Posterior cingulate gyrus (tissue), 11 donors: ENCODE measurements around the gene ONECUT3.

Experiments used
- DNase-seq, 10 donors: peaks; one replicate each; pipeline versions ENCODE4 v3.0.0 to v3.0.0-alpha.2; 2020 to 2021; ENCODE audit warnings: mixed read lengths in 3 of 10
- intact Hi-C: fragments of 100-400 bp; cut with DNase I; formaldehyde crosslinking; loops from one replicate; pipeline ENCODE4 v1.15.1; 2023

The ONECUT3 gene

DNA sequence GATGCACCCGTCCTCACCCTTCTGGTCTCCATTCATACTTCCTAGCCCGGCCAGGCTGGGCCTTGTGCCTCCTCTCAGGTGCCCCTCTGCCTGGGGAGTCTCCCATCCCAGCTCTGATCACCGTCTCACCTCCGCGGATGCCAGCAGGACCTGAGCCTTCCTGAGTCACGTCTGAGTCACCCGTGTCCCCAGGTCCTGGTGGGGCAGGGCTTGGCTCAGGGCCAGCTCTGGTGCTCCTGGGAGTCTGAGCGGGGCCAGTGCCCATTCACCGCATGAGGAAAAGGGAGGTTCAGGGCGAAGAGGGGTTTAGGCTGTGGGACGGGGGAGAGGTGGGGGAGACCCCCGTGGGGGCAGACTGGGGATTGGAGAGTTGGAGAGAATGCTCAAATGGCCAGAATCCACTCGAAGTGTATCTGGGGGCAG is 58.2 kb downstream of the ONECUT3 start:
- DNase-seq, result no peak
- intact Hi-C loops, result no loop called here

DNA sequence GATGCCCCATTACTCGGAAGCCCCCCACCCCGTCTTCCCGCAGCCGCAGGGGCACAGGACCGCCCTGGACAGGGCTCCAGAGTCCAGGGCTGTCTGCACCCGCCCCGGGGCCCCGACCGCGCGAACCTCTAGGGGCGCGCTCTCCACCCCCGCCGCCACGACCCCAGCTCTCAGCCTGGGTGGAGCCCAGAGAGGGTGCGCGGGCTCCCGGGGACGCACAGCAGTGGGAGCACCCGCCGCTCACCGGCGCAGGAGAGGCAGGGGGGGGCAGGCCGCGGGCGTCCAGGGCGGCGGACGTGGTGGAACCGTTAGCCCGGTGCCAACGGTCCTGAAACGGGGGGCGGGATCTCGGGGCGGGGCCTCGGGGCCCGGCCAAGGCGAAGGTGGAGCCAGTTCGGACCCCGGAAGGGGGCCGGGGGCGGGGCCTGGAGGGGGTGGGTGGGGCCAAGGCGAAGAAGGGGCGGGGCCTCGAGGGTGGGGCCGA is 58.7 kb downstream of the ONECUT3 start, which contains the start of gene ATP8B3:
ATP8B3 (minus strand) TSS at position 335 of the 484 bp plus-strand sequence. CDS start 540 bp downstream, outside the sequence.
- intact Hi-C loops, result no loop called here
- DNase-seq, result no peak

DNA sequence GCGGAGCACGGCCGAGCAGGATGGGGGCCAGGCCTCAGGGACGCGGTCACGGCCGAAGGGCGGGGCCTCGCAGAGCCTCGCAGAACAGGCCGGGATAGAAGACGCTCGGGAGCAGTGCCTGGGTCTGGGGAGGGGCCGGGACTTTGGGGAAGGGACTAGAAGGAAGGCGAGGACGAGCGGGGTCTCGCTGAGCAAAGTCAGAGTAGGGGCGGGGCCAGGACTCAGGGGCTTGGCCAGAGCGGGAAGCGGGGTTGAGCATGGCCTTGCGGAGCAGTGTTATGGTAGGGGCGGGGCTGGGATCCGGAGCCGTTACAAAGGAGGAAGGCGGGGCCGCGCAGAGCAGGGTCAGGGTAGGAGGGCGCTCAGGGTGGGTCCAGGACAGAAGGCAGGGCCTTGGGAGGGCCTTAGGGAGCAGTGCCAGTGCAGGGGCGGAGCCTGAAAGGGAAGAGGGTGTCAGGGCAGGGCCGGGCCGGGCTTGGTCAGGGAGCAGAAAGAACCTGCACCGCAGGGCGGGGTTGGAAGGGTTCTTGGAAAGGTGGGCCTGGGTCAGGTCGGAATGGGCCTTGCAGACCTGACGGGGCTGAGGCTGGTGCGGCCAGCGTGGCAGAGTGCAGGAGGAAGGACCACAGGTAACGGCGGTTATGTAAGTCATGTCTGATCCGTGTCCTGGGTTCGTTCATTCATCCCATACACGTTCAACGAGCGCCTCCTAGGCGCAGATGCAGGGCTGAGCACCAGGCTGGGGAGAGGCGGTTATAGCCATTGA is 59.3 kb downstream of the ONECUT3 start:
- intact Hi-C loops, result no loop called here
- DNase-seq, result peak; percentile 40 to 95 (median 64)

DNA sequence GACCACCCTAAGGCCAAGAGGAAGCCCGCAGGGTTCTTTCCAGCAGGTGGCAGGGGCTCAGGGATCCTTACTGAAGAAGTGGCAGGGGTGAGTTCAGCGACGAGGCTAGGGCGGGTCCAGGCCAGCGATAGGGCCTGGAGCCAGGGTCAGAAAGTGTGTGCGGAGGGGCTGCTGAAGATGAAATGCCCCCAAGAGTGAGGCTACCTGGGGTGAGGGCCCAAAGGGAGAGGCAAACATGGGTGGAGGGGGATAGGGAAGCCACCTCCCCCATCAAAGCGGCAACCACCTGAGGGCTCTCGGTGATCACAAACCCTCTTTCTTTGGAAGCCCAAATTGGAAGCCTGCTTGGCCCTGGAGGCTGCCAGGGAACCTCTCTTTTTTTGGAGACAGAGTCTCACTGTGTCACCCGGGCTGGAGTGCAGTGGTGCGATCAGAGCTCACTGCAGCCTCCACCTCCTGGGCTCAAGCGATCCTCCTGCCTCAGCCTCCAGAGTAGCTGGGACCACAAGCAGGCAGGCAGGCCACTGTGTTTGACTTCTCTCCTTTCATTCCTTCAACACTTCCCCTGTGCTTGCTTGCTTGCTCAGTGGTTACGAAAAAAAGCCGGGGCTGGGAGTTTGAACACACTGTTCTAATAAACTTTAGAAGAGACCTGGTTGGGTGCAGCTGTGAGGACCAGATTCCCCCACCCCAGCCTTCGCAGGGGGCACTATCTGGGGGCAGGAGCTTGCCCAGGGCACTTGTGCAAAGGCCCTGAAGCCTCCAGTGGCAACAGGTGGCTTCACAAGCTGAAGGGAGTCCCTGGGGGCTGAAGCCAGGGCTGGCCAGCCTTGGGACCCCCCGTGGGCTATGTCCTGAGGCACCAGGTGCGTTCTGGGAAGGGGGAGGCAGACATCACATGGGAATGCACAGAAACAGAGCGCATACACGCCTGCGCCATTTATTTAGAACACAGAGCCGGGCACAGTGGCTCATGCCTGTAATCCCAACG is 60.2 kb downstream of the ONECUT3 start:
- no peak for DNase-seq
- intact Hi-C loops, result no loop called here

DNA sequence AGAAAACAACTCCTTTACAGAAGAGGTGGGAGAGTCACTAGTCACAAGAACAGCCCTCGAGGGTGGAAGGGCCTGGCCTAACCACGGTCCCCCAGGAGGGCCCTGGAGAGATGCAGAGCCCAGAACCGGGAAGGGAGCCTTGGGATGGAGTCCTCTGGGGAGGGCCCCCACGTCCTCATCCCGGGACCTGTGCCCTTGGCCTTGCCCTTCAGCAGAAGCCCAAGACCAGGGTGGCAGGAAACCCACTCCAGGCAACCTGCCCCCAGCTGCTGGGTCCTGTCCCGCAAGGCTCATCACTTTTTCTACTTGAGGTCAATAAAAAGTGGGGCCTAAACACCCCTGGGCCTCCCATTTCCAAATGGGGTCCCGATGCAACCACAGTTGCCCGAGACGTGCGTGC is 61.1 kb downstream of the ONECUT3 start:
- DNase-seq, result no peak
- intact Hi-C loops, result no loop called here

DNA sequence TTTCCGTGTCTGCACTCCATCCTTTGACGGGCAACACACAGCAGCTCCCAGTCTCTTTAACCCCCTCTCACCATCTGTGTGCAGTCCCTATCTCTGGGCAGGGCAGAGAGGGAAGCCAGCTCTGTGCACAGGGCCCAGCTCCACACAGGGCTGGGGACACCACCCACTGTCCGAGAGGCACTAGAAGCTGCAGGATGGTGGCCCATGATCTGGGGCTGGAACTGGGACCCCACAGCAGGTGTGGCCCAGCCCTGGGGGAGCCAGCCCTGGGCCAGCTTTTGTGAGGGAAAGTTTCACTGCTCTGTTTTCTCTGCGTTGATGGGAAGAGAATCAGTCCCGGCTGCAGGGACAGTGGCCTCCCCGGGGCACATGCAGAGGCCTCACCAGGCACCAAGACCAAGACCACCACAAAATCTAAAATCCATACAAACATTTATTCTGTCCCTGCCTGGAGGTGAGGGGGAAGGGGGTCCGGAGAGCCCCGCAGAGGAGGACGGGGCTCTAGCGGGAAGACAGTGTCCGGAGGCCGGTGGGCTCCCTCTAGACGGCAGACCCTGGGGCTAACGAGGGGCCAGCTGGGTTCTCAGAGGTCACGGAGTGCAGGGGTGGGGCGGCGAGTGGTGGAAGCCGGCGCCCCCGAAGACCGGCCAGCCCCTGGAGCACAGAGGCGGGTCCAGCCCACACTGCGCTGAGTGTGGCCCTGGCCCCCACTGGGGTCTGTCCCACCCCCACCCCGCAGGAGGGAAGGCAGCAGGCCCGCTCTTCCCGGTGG is 61.7 kb downstream of the ONECUT3 start:
- DNase-seq, result no peak
- intact Hi-C loops, result no loop called here

DNA sequence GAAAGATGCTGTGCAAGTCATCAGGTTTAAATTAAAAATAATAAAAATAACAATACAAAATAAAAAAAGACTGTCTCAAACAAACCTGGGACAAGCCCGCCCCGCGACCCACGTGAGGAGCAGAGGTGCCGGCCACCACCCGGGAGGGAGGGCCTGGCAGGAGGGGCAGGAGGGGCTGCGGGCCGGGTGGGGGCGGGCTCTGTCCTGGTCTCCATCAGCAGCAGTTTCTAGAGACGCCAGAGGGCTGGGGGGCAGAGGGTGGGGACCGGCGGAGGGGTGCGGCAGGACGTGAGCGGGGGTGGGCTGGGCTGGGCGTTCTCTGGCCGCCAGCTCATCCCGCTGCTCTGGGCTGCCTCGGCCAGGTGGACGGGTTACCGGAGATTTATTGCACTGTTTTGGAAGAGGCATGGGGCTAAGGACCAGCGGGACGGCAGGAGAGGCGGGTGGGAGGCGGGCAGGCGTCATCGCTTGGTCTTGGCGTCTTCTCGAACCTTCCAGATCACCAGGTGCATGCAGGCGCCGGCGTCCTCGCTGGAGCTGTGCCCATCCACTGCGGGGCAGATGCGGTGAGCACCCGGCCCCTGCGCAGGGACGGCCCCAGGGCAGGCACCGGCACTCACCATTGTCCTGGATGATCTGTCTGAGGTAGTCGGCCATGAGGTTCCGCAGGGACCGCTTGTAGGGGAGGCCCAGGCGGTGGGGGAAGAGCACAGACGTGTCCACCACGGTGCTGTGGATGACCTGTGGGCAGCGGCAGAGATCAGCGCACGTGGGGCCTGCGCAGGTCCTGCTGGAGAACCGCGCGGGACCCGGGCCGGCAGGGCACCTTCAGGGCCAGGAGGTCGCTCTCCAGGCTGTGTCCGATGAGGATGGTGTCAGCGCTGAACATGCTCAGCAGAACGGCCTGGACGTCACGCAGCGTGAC is 62.6 kb downstream of the ONECUT3 start:
- intact Hi-C loops, result no loop called here
- DNase-seq, result no peak

DNA sequence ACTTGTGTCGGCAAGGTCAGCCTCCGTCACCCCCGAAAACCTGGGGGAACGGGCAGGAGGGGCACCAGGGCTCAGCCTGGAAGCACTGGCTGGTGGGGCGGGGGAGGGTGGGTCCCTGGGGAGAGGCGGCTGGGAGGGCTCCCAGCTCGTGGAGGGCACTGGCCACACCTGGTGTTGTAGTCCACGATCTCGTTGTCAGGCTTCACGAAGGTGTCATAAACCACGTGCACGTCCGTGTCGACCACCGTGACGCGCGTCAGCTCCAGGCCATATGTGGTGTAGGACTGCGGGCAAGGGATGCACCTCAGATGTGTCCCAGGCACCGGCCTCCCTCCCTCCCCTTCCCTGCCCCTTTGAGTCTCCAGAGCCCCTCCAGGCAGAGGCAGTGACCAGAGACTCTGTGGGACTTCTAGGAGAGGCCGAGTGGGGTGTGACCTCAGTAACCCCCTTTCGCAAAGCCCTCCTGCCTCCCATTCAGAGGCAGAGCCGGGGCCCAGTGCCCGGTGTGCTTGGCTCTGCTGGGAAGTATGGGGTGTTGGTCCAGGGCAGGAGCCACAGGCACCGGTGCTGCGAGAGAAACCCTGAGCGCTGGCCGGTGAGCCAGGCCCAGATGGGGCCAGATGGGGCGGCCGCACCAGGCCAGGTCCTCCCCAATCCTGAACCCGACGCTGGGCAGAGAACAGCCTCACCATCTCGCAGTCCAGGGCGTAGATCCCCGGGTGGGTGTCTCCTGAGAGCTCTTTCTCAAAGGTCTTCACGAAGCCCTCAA is 63.4 kb downstream of the ONECUT3 start:
- intact Hi-C loops, result no loop called here

DNA sequence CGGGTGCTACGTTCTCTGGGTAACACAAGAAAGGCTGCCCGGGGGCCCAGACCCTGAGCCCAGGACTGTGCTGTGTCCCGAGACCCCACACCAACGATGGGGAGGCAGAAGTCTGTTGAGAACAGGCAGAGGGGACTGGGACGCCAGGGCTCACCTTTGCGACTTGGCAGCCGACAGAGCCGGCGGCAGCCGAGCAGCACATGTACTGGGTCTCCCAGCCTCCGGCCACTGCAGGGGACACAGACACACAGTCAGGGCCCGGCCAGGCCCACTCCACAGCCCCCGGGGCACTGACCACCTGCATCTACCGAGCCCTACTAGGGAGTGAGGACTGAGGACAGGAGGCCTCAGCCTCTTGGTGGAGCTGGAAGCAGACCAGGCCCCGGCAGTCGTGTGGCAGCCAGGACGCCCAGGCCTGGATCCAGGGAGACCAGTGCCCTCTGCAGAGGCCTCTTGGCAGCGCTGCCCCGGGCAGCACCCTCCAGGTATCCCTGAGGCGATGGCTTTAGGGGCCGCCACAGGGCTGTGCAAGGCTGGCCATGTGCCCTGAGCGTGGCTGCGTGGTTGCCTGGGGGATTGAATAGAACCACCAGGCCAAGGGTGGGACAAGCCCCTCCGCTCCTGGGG is 64.4 kb downstream of the ONECUT3 start:
- intact Hi-C loops, result no loop called here
- no peak for DNase-seq

More for the DNA sequence above, 63.4 kb downstream of the ONECUT3 start:
- DNase-seq, result no peak

DNA sequence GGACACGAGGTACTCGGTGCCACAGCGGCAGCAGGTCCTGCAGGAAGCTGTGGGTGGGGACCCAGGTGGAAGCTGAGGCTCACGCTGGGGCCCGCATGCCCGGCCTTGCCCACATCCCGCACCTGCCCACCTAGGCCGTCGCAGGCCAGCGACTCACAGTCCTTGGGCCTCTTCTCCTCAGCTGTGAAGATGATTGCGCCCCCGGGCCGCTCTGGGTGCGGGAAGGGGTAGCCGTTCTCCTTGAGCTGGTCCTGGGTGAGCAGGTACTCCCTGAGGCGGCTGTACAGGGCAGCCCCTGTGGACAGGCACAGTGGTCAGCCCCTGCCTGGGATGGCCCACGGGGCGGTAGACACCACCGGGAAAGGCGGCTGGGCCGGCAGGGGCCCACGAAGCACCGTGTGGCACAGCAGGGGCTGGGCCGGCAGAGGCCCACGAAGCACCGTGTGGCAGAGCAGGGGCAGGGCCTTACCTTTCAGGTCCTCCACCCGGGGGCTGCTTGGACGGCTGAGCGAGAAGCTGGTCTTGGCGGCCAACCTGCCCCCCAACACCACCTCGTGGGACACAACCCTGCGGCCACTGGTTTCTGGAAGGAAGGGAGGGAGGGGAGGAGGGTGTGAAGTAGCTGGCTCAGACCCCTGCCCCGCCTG is 65.4 kb downstream of the ONECUT3 start:
- intact Hi-C loops, result no loop called here
- DNase-seq, result no peak

DNA sequence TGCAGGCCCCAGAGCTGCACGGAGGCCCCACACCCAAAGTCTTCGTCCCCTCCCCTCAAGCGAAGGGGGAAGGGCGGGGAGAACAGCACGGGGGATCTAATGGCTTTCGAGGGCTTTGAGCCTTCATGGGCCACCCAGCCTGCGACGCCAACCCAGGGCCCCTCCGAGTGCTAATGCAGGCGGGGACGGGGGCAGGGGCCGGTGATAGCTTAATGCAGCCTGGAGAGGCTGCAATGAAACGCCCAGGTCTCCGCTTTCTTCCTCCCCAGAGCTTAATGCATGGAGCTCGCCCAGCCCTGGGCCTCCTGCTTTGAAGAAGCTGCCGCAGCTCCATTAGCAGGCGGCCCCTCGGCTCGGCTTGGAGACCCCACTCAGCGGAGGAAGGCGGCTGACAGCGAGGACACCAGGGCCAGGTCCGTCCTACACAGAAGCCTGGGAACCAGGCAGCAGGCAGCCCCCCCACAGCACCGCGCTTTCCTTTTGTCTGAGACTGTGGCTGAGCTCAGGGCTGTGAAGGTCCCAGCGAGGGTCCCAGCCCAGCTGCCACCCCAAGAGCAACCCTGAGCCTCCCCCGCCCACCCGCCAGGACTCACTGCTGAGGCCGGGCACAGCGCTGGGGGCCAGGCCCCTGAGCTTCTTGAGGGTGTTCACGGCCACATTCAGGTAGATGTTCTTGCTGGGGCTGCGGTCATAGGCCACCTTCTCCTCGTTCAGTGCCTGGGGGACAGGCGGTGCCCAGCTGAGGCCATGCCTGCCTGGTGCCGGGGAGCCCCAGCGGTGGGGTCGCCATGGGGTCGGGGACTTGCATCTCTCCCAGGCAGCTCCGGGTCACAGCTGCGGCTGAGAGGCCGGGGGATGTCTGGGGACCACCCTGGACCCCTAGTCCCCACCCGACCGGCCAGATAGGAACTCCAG is 66.3 kb downstream of the ONECUT3 start:
- intact Hi-C loops, result no loop called here
- no peak for DNase-seq

DNA sequence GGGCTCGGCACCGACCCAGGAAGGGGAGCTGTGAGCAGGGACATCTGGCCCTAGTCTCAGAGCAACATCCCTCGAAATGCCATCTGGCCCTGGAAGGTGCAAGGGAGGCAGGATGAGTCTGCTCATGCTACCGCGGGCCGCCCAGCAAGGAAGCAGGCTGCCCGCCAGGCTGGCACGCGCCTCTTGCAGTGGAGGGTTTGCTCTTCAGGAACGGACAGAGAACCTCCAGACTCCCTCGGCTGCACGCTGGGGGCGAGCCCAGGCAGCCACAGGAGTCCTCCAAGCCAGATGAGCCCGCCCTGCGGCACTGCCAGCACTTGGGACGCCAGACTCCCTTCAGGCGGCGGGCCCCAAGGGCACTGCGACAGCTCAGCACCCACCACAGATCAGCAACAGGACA is 68.9 kb downstream of the ONECUT3 start:
- intact Hi-C loops, result no loop called here
- DNase-seq, result no peak

DNA sequence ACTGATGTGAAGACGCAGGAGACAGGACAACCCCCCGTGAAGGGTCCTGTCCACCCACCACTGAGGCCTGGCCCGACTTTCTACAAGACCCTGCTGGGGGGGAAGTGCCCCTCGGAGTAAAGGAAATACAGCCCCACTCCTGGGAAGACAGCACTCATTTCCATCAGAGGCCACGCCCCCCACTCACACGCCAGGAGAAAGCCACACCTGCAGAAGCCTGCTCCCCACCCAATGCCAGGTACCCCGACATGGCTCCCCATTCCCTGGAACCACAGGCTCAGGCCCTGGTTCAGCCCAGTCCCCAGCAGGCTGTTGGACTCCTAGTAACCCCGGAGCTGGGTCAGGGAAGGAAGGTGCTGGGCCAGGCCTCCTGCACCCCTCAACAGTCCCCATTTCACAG is 69.7 kb downstream of the ONECUT3 start:
- no peak for DNase-seq
- intact Hi-C loops, result no loop called here

DNA sequence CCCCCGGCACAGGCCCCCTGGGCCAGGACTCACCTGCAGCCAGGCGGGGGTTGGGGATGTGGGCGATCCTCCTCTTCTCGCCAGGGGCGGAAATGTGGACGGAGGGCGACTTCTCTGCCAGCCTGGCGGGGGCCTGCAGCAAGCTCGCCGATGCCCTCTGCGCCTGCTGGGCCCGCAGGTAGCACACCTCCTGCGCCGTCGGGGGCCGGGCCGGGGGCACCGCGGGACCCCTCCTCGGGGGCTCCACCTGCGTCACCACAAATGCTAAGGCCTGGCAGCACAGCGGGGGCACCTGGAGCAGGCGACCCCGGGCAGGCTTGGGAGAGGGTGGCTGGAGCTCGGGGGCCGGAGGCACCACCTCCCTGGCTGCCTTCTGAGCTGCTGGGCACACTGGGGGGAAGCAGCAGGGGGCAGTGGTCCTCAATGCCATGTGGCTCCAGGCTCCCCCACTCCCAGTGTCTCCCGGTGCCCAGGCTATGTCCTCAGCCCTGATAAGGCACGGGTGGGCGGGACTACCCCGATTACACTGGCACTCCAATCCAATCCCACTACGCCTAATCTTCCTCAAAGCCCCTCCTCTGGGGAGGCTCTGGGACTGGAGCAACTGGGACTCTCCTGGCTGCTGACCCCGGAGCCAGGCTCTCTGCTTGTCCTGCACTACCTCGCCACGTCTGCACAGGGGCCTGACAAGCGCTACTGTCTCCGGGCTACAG is 70.4 kb downstream of the ONECUT3 start:
- intact Hi-C loops, result no loop called here
- no peak for DNase-seq

DNA sequence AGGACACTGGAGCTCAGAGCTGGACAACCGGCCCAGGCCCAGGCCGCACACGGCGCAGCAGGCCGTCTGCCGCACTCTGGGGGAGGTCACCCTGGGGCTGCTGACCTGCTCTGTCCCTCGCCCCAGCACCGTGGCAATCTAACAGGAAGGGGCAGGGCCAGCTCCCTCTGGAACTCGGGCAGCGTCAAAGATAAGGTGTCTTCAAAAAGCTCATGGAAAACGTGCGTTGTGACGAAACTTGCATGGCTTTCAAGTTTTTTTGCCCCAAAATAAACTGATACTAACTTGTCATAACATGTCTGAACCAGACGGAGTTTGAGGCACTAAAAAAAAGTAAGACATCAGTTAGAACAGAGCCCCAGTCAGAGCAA is 70.9 kb downstream of the ONECUT3 start:
- no peak for DNase-seq
- intact Hi-C loops, result no loop called here
